NT2/D1 (cell line): ENCODE measurements around the gene CERS2.
"Not testable (repeated sequence)": the region's sequence is repeated elsewhere in the genome, so short reads cannot be mapped to it uniquely, and the experiment has no call there.

Source experiments
- SUZ12 ChIP-seq: IDR thresholded peaks from 2 replicates; pipeline ENCODE4 v1.6.1; 2011; ENCODE audit not compliant: insufficient read length, insufficient read depth; ENCODE audit errors: extremely low read depth
- YY1 ChIP-seq: IDR thresholded peaks from 2 replicates; pipeline ENCODE4 v1.6.1; 2011; ENCODE audit not compliant: insufficient read length, insufficient read depth
- ZNF274 ChIP-seq: IDR thresholded peaks from 2 replicates; pipeline ENCODE4 v1.6.1; 2011; ENCODE audit warnings: mild to moderate bottlenecking, low read depth, low read length

- TF ChIP-seq SUZ12, YY1, ZNF274: not testable (repeated sequence)
Observed at GRCh38 chr1:150928775-150929174, 45.9 kb downstream of the CERS2 start.
